Progenitor cell of endocrine pancreas (in vitro differentiated cells): ENCODE data around the gene WASF2. TPM values are rescaled to one million over a fixed set of nuclear protein-coding genes. Genes with fewer than 3 reads are reported as not detected.
"Not testable (repeated sequence)": the region's sequence is repeated elsewhere in the genome, so short reads cannot be mapped to it uniquely, and the experiment has no call there.

Experiments used
- DNase-seq: peaks from one replicate; pipeline ENCODE4 v3.0.0; 2021; ENCODE audit warnings: low spot score; ENCODE audit not compliant: unreplicated experiment
- H3K27ac Mint-ChIP-seq: 2 replicates; pipeline ENCODE4 v1.8.0; 2021; ENCODE audit warnings: mild to moderate bottlenecking, moderate library complexity, mixed read lengths
- H3K27me3 Mint-ChIP-seq: 2 replicates; pipeline ENCODE4 v1.8.0; 2021; ENCODE audit warnings: mixed read lengths
- H3K36me3 Mint-ChIP-seq: 2 replicates; pipeline ENCODE4 v1.8.0; 2022; ENCODE audit warnings: mixed read lengths; ENCODE audit not compliant: insufficient read depth
- H3K4me1 Mint-ChIP-seq: 2 replicates; pipeline ENCODE4 v1.8.0; 2021; ENCODE audit warnings: low read depth, mixed read lengths
- H3K4me3 Mint-ChIP-seq: 2 replicates; pipeline ENCODE4 v1.8.0; 2021; ENCODE audit warnings: low read depth, mild to moderate bottlenecking, moderate library complexity, mixed read lengths
- H3K9me3 Mint-ChIP-seq: 2 replicates; pipeline ENCODE4 v1.8.0; 2021; ENCODE audit warnings: low read depth, mixed read lengths
- total RNA-seq: library from RNA; stranded (reverse); gene quantifications from 2 replicates; pipeline ENCODE4 v1.2.1, GENCODE V29; 2021
- TF ChIP-seq, protein P1 (sequence below): fragments of 200-600 bp; sonication (generic); IDR thresholded peaks from one replicate; pipeline ENCODE4 v1.5.0; 2021; ENCODE audit warnings: antibody characterized with exemption, mild to moderate bottlenecking; ENCODE audit not compliant: unreplicated experiment

Gene WASF2
- total RNA-seq, 1 donor from 2014 or later, result 76.9 TPM

DNA sequence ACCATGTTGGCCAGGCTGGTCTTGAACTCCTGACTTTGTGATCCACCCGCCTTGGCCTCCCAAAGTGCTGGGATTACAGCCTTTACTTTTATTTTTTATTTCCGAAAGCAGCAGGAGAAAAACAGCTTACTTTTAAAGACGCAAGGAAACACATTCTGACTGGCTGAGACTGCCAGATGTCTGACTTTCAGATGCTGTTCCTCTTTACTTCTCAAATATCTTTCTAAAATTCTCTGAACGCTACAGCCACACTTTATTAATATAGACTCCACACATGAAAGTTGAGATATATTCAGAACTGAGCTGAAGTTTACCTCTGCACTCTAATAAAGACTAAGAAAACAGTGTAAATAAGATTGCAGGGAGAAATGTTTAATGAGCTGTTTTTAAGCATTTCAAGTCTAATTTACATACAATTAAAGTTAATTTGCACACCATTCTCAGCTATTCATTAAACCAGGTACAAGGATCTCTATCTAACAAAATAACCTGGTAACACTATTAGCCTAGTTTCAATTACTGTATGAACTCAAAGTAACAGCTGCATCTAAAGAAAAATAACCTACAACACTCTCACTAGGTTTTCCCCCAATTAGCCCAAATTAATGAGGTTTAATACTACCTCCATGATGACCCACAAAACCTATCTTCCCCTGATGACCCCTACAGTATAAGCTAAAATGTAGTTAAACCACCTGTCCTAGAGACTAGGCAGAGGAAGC is 24.9 kb downstream of the WASF2 start:
- Mint-ChIP-seq H3K36me3 (peaks cover 13% of the 10 kb centered on the region), H3K27ac (peak overlapping the region; percentile 33), H3K4me3 (no peak overlapping the region), H3K4me1 (peaks cover 11% of the 10 kb centered on the region), H3K9me3 (no peaks in the 10 kb centered on the region), H3K27me3 (no peaks in the 10 kb centered on the region)
- TF ChIP-seq, protein P1, sequence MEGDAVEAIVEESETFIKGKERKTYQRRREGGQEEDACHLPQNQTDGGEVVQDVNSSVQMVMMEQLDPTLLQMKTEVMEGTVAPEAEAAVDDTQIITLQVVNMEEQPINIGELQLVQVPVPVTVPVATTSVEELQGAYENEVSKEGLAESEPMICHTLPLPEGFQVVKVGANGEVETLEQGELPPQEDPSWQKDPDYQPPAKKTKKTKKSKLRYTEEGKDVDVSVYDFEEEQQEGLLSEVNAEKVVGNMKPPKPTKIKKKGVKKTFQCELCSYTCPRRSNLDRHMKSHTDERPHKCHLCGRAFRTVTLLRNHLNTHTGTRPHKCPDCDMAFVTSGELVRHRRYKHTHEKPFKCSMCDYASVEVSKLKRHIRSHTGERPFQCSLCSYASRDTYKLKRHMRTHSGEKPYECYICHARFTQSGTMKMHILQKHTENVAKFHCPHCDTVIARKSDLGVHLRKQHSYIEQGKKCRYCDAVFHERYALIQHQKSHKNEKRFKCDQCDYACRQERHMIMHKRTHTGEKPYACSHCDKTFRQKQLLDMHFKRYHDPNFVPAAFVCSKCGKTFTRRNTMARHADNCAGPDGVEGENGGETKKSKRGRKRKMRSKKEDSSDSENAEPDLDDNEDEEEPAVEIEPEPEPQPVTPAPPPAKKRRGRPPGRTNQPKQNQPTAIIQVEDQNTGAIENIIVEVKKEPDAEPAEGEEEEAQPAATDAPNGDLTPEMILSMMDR, result no peak
- DNase-seq, result no peak

- H3K27ac Mint-ChIP-seq, H3K36me3 Mint-ChIP-seq, H3K4me1 Mint-ChIP-seq, H3K4me3 Mint-ChIP-seq, H3K27me3 Mint-ChIP-seq, H3K9me3 Mint-ChIP-seq, DNase-seq: not testable (repeated sequence)
Measured at GRCh38 chr1:27463916-27464315, 26.1 kb downstream of the WASF2 start.

DNA sequence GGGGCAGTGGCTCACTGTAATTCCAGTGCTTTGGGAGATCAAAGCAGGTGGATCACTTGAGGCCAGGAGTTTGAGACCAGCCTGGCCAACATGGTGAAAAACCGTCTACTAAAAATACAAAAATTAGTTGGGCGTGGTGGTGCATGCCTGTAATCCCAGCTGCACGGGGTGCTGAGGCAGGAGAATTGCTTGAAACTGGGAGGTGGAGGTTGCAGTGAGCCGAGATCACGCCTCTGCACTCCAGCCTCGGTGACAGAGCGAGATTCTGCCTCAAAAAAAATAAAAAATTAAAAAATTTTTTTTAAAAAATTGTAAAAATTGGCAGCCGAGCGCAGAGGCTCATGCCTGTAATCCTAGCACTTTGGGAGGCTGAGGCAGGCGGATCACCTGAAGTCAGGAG is 31.4 kb downstream of the WASF2 start:
- not testable (repeated sequence) for DNase-seq

GRCh38 chr1:27455139-27455811 is 34.7 kb downstream of the WASF2 start:
- Mint-ChIP-seq H3K4me3 (no peak overlapping the region), H3K4me1 (peaks cover 14% of the 10 kb centered on the region), H3K27ac (peak overlapping the region; percentile 22), H3K36me3 (peaks cover 1% of the 10 kb centered on the region), H3K27me3 (no peaks in the 10 kb centered on the region), H3K9me3 (no peaks in the 10 kb centered on the region)
- no peak for DNase-seq
- TF ChIP-seq, protein P1, result no peak

More for the DNA sequence above, 31.4 kb downstream of the WASF2 start:
- H3K27me3 Mint-ChIP-seq, H3K4me3 Mint-ChIP-seq, H3K9me3 Mint-ChIP-seq, H3K27ac Mint-ChIP-seq, H3K36me3 Mint-ChIP-seq: not testable (repeated sequence)
- H3K4me1 Mint-ChIP-seq, result peaks cover 14% of the 10 kb centered on the region

DNA sequence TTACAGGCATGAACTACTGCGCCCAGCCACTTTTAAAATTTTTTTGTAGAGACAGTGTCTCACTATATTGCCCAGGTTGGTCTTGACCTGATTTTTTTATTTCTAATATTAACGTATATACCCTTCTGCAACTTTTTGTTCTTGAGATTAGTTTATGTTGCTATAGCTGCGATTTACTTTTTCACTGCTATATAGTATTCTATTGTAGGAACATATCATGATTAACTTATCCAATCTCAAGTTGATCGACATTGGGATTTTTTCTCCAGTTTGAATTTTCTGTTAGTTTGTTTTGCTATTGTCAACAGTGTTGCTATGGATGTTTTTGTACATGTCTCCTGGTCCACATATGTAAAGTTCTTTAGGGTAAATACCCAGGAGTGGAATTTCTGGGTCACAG is 35.4 kb downstream of the WASF2 start:
- no peak for DNase-seq
- no peaks in the 10 kb centered on the region for H3K9me3 Mint-ChIP-seq
- H3K36me3 Mint-ChIP-seq, result peaks cover 1% of the 10 kb centered on the region
- no peaks in the 10 kb centered on the region for H3K27me3 Mint-ChIP-seq
- H3K4me1 Mint-ChIP-seq, result peaks cover 14% of the 10 kb centered on the region
- TF ChIP-seq, protein P1, result no peak
- H3K27ac Mint-ChIP-seq, result no peak overlapping the region
- no peak overlapping the region for H3K4me3 Mint-ChIP-seq

GRCh38 chr1:27451343-27451742 is 38.6 kb downstream of the WASF2 start:
- H3K9me3 Mint-ChIP-seq, result no peaks in the 10 kb centered on the region
- TF ChIP-seq, protein P1, result no peak
- peaks cover 14% of the 10 kb centered on the region for H3K4me1 Mint-ChIP-seq
- H3K36me3 Mint-ChIP-seq, result peaks cover 5% of the 10 kb centered on the region
- DNase-seq, result no peak
- no peaks in the 10 kb centered on the region for H3K27me3 Mint-ChIP-seq
- peak overlapping the region; percentile 37 for H3K27ac Mint-ChIP-seq
- no peak overlapping the region for H3K4me3 Mint-ChIP-seq
